Measurements from ENCODE around the gene TSPAN17.

DNA sequence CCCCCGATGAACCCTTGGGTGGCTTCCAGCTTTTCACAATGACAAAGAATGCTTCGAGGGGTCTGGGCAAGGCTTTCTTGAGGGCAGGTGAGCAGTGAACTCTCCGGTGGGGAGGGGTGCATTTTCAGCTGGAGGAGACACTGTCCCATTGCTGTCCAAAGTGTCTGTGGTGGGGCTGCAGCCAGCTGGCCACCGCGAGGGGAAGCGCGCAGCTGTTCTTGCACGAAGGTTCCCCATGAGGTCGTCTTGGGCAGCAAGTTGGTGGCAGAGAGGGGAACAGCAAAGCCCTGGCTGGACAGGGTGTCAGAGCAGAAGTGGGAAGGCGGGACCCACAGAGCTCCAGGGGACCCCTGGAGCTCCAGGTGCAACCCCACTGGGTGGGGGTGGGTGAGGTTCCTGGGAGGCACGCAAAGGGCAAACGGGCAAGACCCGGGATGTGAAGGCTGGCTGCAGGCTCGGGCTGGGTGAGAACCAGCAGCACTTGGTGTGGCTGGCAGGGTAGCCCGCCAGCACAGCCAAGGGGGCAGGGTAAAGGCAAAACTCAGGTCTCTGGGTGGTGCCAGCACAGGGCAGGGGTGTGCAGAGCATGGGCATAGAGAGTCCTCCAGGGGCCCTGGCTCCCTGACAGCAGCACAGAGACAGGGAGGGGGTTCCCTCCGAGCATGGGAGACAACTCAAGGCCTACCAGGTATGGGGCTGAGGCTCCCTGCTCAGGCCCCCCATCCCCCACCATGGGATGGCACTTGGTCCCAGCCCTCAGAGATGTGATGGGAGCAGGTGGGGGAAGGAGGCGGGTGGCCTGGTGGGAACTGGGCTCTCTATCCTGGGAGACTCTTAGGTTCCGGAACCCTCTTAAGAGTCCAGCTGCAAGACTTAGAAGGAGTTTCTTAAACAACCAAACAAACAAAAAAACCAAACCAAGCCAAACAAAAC lies 26.6 kb downstream of the TSPAN17 start:
- TF ChIP-seq, protein P1, sequence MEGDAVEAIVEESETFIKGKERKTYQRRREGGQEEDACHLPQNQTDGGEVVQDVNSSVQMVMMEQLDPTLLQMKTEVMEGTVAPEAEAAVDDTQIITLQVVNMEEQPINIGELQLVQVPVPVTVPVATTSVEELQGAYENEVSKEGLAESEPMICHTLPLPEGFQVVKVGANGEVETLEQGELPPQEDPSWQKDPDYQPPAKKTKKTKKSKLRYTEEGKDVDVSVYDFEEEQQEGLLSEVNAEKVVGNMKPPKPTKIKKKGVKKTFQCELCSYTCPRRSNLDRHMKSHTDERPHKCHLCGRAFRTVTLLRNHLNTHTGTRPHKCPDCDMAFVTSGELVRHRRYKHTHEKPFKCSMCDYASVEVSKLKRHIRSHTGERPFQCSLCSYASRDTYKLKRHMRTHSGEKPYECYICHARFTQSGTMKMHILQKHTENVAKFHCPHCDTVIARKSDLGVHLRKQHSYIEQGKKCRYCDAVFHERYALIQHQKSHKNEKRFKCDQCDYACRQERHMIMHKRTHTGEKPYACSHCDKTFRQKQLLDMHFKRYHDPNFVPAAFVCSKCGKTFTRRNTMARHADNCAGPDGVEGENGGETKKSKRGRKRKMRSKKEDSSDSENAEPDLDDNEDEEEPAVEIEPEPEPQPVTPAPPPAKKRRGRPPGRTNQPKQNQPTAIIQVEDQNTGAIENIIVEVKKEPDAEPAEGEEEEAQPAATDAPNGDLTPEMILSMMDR (conservative IDR thresholded peaks at IDR 0.05 in 1 of 2, IDR thresholded peaks at IDR 0.05 in 1 of 2; ENCODE audit: low read depth in 1 of 2, low read length in 2 of 2) = no peak
- TF ChIP-seq EZH2 (IDR thresholded peaks at IDR 0.05; ENCODE audit: low read length, missing control alignments) = no peak

Measured in fibroblast of lung (primary cell).